Natural killer cell (primary cell): ENCODE measurements around the gene SLC6A3. TPM values are rescaled to one million over a fixed set of nuclear protein-coding genes. Genes with fewer than 3 reads are reported as not detected.

Experiments used
- ATAC-seq, 3 donors: fragments of 150-1000 bp in 2 of 3; fragments of 200-7000 bp in 1 of 3; cut with Tn5 transposase; 1 replicate in 1 of 3; 2 replicates in 2 of 3; pipeline ENCODE4 v1.10.0; 2021; ENCODE audit warnings: mild to moderate bottlenecking in 2 of 3, moderate library complexity in 2 of 3
- DNase-seq, 2 donors: peaks; one replicate each; pipeline versions ENCODE4 v3.0.0 to v3.0.0-alpha.2; 2013 to 2021; ENCODE audit warnings: mixed read lengths in 1 of 2
- H3K27ac ChIP-seq: one replicate; pipeline ENCODE4 v1.5.1; 2013; ENCODE audit warnings: mild to moderate bottlenecking, low read length
- H3K27me3 ChIP-seq: one replicate; pipeline ENCODE4 v1.6.1; 2013; ENCODE audit warnings: low read length; ENCODE audit not compliant: control insufficient read depth, insufficient read depth
- H3K36me3 ChIP-seq: one replicate; pipeline ENCODE4 v1.6.1; 2013; ENCODE audit warnings: low read length; ENCODE audit not compliant: control insufficient read depth, insufficient read depth
- H3K4me1 ChIP-seq: one replicate; pipeline ENCODE4 v1.6.1; 2013; ENCODE audit warnings: low read length; ENCODE audit not compliant: control insufficient read depth, insufficient read depth
- H3K4me3 ChIP-seq: one replicate; pipeline ENCODE4 v1.5.1; 2013; ENCODE audit warnings: low read length
- H3K9me3 ChIP-seq: one replicate; pipeline ENCODE4 v1.6.1; 2013; ENCODE audit warnings: low read length; ENCODE audit not compliant: control insufficient read depth, insufficient read depth
- H3K27ac Mint-ChIP-seq, 2 donors: one replicate each; pipeline ENCODE4 v1.8.0; 2022; ENCODE audit warnings: mild to moderate bottlenecking in 2 of 2, mixed read lengths in 2 of 2, moderate library complexity in 1 of 2
- H3K27me3 Mint-ChIP-seq, 2 donors: one replicate each; pipeline ENCODE4 v1.8.0; 2022; ENCODE audit warnings: low read depth in 2 of 2, mixed read lengths in 2 of 2
- H3K36me3 Mint-ChIP-seq: one replicate; pipeline ENCODE4 v1.8.0; 2022; ENCODE audit warnings: mixed read lengths
- H3K4me1 Mint-ChIP-seq, 2 donors: one replicate each; pipeline ENCODE4 v1.8.0; 2022; ENCODE audit warnings: mixed read lengths in 2 of 2
- H3K4me3 Mint-ChIP-seq: one replicate; pipeline ENCODE4 v1.8.0; 2022; ENCODE audit warnings: mild to moderate bottlenecking, moderate library complexity, mixed read lengths
- H3K9me3 Mint-ChIP-seq, 2 donors: one replicate each; pipeline ENCODE4 v1.8.0; 2022; ENCODE audit warnings: mixed read lengths in 2 of 2
- CTCF ChIP-seq: fragments of 200-600 bp; IDR thresholded peaks from one replicate; pipeline ENCODE4 v1.8.0; 2022; ENCODE audit warnings: antibody characterized with exemption
- WGBS: methylation state at CpG from one replicate; pipeline ENCODE4 v1.1.7; 2013; ENCODE audit warnings: missing lambda C conversion rate; ENCODE audit not compliant: insufficient coverage; 5-methylcytosine and 5-hydroxymethylcytosine counted together
- intact Hi-C: fragments of 100-400 bp; cut with micrococcal nuclease; formaldehyde crosslinking; loops from one replicate; pipeline ENCODE4 v1.14.2; 2022
- total RNA-seq, 4 donors: library from RNA; stranded (reverse); fragments of 120-200 nt in 1 of 4; gene quantifications; one replicate each; pipeline versions ENCODE4 v1.2.3 to v1.2.4, GENCODE V29; 2013 to 2022

The SLC6A3 gene
- total RNA-seq, 3 donors from 2014 or later (not counting 1 experiment from before 2014, with no cell fraction given), result not detected

GRCh38 chr5:1394881-1395860 lies 50.1 kb downstream of the SLC6A3 start:
- Histone ChIP-seq H3K27me3 (no peaks in the 10 kb centered on the region), H3K4me1 (no peaks in the 10 kb centered on the region), H3K36me3 (no peaks in the 10 kb centered on the region), H3K4me3 (no peak overlapping the region), H3K27ac (no peak overlapping the region), H3K9me3 (no peaks in the 10 kb centered on the region)
- Mint-ChIP-seq H3K27me3 (peaks cover 34 to 35% of the 10 kb centered on the region in 2 donors), H3K27ac (no peak overlapping the region), H3K4me1 (no peaks in the 10 kb centered on the region), H3K4me3 (no peak overlapping the region), H3K9me3 (peaks cover 0 to 2% of the 10 kb centered on the region in 2 donors), H3K36me3 (no peaks in the 10 kb centered on the region)
- no peak for TF ChIP-seq CTCF
- 86% methylated on average over 32 of the region's 32 CpGs for WGBS
- DNase-seq, result no peak
- no peak for ATAC-seq
- intact Hi-C loops, result no loop called here

GRCh38 chr5:1393571-1394501 lies 51.4 kb downstream of the SLC6A3 start:
- 69% methylated on average over 36 of the region's 36 CpGs for WGBS
- Mint-ChIP-seq H3K9me3 (no peaks in the 10 kb centered on the region), H3K27me3 (peaks cover 34 to 40% of the 10 kb centered on the region in 2 donors), H3K36me3 (no peaks in the 10 kb centered on the region), H3K27ac (no peak overlapping the region), H3K4me3 (no peak overlapping the region), H3K4me1 (no peaks in the 10 kb centered on the region)
- Histone ChIP-seq H3K9me3 (no peaks in the 10 kb centered on the region), H3K36me3 (no peaks in the 10 kb centered on the region), H3K4me1 (no peaks in the 10 kb centered on the region), H3K27me3 (no peaks in the 10 kb centered on the region), H3K27ac (no peak overlapping the region), H3K4me3 (no peak overlapping the region)
- intact Hi-C loops, result no loop called here
- no peak for DNase-seq
- TF ChIP-seq CTCF, result no peak
- no peak for ATAC-seq

GRCh38 chr5:1392801-1393565 lies 52.3 kb downstream of the SLC6A3 start:
- Mint-ChIP-seq H3K36me3 (no peaks in the 10 kb centered on the region), H3K27me3 (peaks cover 34 to 46% of the 10 kb centered on the region in 2 donors)
- no peaks in the 10 kb centered on the region for H3K27me3 ChIP-seq

More at GRCh38 chr5:1392801-1393565, 52.3 kb downstream of the SLC6A3 start:
- H3K9me3 ChIP-seq, result no peaks in the 10 kb centered on the region
- H3K4me3 Mint-ChIP-seq, result no peak overlapping the region
- H3K4me1 ChIP-seq, result no peaks in the 10 kb centered on the region
- 60% methylated on average over 22 of the region's 22 CpGs for WGBS
- no peak for TF ChIP-seq CTCF
- ATAC-seq, result no peak
- H3K4me3 ChIP-seq, result no peak overlapping the region
- intact Hi-C loops, result no loop called here
- H3K27ac Mint-ChIP-seq, result no peak overlapping the region
- no peaks in the 10 kb centered on the region for H3K9me3 Mint-ChIP-seq
- no peaks in the 10 kb centered on the region for H3K36me3 ChIP-seq
- no peaks in the 10 kb centered on the region for H3K4me1 Mint-ChIP-seq
- no peak for DNase-seq
- no peak overlapping the region for H3K27ac ChIP-seq
